ENCODE results near the gene FANCE. TPM values are rescaled to one million over a fixed set of nuclear protein-coding genes. Genes with fewer than 3 reads are reported as not detected.

The FANCE gene
- total RNA-seq, 1 donor: 9.7 TPM

- DNase-seq (ENCODE audit: low read depth in 2 of 3, low spot score in 2 of 3): no peak
These were observed 30.9 kb downstream of the FANCE start for GRCh38 chr6:35483062-35483461.

DNA sequence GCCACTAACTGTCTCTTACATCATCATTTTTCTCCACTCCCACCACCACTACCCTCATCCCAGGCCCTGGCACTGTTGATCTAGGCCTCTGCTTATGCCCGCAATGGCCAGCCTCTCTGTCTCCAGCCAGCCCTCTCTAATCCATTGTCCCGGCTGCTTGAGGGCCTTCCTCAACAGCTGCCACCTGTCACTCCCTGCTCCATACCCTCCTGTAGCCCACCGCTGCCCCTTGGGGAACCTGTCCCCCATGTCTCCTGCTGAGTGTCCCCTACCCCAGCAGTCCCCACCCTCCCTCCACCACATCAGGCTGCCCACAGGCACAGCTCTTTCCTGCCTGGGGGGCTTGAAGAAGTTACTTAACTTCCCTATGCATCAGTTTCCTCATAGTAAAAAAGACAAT lies 31.4 kb downstream of the FANCE start:
- no peak for DNase-seq (ENCODE audit: low read depth in 2 of 3, low spot score in 2 of 3)

- no peak for DNase-seq (ENCODE audit: low read depth in 2 of 3, low spot score in 2 of 3)
These were observed 31.9 kb downstream of the FANCE start for GRCh38 chr6:35483893-35484645.

- DNase-seq (ENCODE audit: low read depth in 2 of 3, low spot score in 2 of 3): no peak
These were observed 32.8 kb downstream of the FANCE start for GRCh38 chr6:35484921-35485392.

DNA sequence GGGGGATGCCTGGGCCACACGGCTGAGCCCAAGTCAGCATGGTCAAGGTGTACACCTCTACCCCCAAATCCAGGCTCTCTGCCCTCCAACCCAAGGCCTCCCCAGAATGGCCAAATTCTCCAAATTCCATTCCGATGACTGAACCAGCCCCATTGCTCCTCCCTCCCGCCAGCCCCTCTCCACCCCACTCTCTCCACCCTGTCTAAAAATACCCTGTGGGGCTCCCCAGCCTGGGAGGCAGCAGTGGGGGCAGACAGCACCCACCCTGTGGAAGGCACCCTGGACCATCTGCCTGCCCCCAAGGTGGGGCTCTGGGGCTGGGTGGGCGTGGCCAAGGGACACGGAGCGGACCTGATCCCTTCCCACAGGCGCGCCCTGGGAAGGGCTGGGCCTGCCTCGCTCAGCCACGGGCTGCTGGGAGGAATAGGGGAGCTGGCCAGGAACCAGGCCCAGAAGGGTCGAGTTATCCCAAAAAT lies 33.3 kb downstream of the FANCE start:
- no peak for DNase-seq (ENCODE audit: low read depth in 2 of 3, low spot score in 2 of 3)

- DNase-seq (ENCODE audit: low read depth in 2 of 3, low spot score in 2 of 3): no peak
These were observed 34.1 kb downstream of the FANCE start for GRCh38 chr6:35486005-35486925.

DNA sequence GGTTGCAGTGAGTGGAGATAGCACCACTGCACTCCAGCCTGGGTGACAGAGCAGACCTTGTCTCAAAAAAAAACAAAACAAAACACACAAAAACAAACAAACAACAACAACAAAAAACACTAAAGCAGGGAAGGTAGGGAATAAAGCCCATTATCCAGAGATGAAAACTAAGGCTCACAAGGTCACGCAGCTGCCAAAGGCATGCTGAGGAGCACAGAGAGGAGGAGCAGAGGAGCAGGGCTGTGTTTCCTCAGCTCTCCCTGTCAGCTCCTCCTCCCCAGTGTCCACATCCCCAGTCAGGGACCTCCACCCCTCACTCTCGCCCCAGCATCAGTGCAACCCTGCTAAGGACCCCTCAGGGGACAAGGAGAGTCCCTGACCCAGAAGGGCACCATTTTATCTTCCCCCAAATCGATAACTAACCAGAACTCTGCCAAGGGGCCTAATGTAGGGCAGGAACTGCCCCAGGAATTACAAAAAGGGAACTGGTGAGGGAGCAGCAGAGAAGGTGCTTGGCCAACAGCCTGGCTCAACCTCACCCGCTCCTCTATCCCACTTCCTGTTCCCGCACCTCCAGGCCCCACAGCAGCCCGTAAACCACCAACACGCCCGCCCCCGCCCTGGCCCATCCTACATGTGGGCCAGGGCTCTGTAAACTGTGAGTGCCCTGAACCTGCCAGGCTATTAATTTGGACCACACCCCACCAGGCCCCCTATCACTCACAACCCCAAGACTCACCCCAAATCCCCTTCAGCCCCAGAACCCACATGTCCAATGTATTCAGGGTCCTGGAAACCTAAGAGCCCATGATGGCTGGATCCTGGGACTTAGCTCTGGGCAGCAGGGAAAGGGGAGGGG lies 35.7 kb downstream of the FANCE start:
- peak in 1 of 3 donors; percentile 32 for DNase-seq (ENCODE audit: low read depth in 2 of 3, low spot score in 2 of 3)

- DNase-seq (ENCODE audit: low read depth in 2 of 3, low spot score in 2 of 3): no peak
These were observed 36.4 kb downstream of the FANCE start for GRCh38 chr6:35488517-35488862.

GRCh38 chr6:35489066-35489465 lies 36.9 kb downstream of the FANCE start:
- no peak for DNase-seq (ENCODE audit: low read depth in 2 of 3, low spot score in 2 of 3)

GRCh38 chr6:35489995-35490791 lies 38.1 kb downstream of the FANCE start:
- DNase-seq (ENCODE audit: low read depth in 2 of 3, low spot score in 2 of 3): no peak

DNA sequence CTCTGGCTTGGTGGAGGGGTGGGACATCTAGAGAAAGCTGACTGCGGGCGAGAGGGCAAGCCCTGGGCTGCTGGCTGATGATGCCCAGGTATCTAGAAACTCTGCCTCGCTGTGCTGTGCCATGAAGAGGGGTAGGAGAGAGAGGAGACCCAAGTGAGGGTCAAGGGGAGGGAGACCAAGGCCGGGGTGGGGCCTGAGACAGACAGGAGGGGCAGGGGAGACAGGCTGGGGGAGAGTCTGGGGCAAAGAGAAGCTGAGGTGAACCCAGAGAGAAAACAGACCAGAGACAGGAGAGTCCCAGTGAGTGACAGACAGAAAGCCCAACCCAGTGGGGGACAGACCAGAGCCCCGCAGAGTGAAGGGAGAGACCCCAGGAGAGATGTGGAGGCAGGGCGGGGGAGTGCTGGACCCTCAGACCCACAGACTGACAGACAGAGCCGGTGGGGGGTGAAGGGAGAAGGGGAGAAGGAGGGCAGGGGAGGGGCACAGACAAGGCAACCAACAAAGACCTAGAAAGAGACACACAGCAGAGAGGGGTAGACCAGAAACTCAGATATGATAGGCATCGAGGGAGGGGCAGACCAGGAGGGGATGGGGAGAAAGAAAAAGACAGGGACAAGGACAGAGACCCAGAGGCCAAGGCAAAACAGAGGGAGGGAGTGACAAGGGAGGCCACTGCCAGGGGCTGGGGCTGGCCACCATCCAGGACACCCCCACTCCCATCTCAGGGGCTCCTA lies 38.9 kb downstream of the FANCE start:
- DNase-seq (ENCODE audit: low read depth in 2 of 3, low spot score in 2 of 3): no peak

DNA sequence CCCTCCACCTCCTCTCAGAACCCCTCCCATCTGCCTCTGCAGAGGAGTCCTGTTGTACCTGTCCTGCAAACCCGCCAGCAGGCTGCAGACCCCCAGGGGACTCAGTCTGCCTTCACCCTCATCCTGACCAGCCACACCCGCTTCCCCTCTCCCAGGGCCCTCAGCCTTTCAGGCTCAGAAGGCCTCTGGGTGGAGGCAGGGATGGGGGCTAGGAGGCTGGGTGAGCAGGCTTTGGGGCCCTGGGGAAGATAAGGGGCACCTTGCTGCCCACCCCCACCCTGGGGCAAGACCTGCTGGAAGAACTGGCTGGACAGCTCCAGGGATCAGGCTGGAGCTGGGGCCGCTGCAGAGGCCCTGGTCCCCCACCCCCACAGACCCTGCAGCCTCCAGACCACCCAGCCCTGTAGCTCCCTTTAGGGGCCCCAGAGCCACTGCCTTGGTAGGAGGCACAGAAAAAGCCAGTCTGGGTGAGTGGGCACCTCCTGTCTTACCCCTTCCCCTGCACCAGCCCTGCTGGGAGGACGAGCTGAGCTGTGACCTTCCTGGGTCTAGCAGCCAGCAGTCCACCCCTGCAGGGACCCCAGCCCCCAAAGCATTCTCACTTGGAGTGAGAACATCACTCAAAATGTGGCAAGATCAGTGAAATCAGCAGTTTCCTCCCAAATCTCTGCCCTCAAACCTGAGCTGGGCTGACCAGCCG lies 39.6 kb downstream of the FANCE start:
- no peak for DNase-seq (ENCODE audit: low read depth in 2 of 3, low spot score in 2 of 3)

DNA sequence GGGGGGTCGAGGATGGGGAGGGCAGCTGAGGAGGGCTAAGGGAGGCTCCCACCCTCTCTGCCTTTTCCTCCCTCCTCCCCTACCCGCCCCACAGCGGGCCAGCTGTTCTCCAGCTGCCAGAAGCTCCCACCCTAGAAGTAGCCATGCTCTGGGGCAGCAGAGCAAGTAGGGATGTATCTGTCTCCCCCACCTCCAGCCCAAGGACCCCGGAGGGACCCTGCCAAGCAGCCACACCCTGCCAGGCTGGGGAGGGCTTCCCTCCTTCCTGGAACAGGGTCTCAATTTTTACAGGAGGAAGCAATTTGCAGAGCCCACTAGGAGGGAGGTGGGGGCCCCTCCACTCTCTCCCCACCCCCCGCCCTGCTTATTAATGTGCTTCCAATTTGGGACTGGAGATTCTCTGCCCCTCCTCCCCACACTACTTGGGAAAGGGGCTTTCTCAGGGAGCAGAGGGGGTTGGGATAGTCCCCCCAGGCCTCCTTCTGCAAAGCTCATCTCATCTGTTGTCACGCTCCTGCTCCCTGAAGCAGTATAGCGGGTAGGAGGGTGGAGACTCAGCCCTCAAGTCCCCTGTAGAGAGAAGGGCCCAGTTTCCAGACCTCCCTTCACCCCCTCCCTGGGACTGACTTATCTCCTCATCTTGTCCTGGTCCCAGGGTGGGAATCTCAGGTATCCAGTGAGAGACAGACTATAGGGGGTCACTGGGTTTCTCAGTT lies 40.3 kb downstream of the FANCE start:
- DNase-seq (ENCODE audit: low read depth in 2 of 3, low spot score in 2 of 3): no peak

DNA sequence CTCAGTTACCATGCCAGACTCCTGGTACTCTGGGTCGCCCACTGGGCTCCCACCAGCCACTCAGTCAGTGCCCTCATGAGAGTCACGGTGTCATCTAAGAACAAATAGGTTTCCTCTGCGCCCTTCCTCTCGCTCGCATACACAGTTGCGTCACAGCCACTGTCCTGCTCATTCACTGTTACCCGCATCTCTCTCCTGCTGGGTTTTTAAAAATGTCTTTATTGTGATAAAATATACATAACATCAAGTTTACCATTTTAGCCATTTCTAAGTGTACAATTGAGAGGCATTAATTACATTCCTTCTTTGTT lies 40.8 kb downstream of the FANCE start:
- DNase-seq (ENCODE audit: low read depth in 2 of 3, low spot score in 2 of 3): no peak

GRCh38 chr6:35493307-35493983 lies 41.3 kb downstream of the FANCE start:
- no peak for DNase-seq (ENCODE audit: low read depth in 2 of 3, low spot score in 2 of 3)

GRCh38 chr6:35494161-35494563 lies 42.0 kb downstream of the FANCE start:
- DNase-seq (ENCODE audit: low read depth in 2 of 3, low spot score in 2 of 3): peak in 1 of 3 donors; percentile 39

GRCh38 chr6:35495258-35496035 lies 43.3 kb downstream of the FANCE start:
- DNase-seq (ENCODE audit: low read depth in 2 of 3, low spot score in 2 of 3): no peak
